ENCODE data around the gene MEGF11.

GRCh38 chr15:66069751-66070150, 183.8 kb downstream of the MEGF11 start:
- TF ChIP-seq YY1 (IDR thresholded peaks at IDR 0.05; ENCODE audit: insufficient read depth, insufficient read length) (no peak), ZNF274 (IDR thresholded peaks at IDR 0.05; ENCODE audit: low read depth, low read length) (no peak)
